Esophagus mucosa (tissue), 1 donor: Measurements from ENCODE around the gene TINAGL1. TPM values are rescaled to one million over a fixed set of nuclear protein-coding genes. Genes with fewer than 3 reads are reported as not detected.

ENCODE experiments used
- ATAC-seq: fragments of 200-7000 bp; cut with Tn5 transposase; one replicate; pipeline ENCODE4 v1.9.1; 2020
- total RNA-seq: library from RNA; stranded (reverse); gene quantifications from one replicate; pipeline ENCODE4 v1.2.4, GENCODE V29; 2023
- donor health status: DM: yes; HTN: yes; CAD: no.

Gene TINAGL1
- total RNA-seq, result 15.9 TPM

- peak; percentile 64 for ATAC-seq
Observed at GRCh38 chr1:31576201-31576669, at the start of gene TINAGL1. Gene TINAGL1, plus strand, starts transcription at chr1:31576515. Its CDS starts 634 bp downstream, at chr1:31577149.

DNA sequence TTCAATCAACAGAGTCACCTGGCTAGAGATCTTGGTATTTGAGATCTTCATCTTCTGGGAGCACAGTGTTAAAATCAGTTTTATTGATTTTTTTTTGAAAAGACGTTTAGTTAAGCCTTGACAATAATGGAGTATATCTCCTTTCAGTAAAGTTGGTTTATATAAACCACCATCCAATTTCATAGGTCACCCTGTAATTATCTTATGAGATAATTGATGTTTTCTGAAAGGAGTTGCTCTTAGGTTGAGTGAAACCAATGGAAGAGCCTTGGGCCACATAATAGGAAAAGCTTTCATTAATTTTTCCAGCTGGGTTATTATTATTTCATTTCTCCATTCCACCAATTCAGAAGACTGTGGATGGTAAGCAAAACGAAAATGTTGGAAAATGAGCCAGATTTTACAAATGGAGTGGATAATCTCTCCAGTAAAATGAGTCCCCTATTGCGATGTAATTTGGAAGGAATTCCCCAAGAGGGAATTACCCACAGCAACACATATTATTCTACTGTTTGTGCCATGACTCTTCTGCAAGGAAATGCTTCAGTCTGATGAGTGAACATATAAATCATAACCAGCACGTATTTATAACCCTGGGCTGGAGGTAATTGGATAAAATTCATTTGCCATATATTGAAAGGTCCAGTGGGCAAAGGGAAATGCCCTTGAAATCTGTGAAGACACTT lies 46.2 kb upstream of the TINAGL1 start:
- ATAC-seq, result no peak

DNA sequence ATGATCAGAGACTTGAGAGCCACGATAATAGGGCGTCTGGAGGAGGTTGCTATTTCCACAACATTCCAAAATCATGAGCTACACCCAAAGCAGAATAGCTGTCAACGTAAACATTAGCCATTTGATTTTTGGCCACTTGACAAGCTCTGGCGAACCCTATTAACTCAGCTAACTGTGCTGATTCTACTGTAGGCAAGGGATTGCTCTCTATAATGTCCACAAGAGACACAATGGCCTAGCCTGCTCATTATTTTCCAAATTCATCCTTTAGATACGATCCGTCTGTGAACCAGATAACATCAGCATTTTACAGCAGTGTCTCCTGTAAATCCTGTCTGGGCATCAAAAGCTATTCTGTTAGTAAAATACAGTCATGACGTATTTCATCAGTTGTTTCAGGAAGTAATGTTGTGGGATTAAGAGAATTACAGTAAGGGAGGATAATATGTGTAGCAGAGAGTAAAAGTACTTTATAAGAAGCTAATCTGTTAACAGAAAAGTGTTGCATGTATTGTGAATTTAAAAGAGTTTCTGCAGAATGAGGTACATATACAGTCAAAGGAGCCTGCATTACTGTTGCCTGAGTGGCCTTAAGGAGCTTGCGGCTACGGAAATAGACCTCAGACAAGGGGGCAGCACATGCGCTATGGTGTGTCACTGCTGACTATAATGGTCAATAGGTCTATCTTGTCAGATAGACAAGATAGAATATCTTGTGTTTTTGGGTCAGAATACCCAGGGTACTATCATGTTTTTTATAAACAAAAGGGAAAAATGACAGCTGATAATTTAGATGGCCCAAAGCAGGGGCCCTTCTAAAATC lies 44.9 kb upstream of the TINAGL1 start:
- ATAC-seq, result peak; percentile 62

DNA sequence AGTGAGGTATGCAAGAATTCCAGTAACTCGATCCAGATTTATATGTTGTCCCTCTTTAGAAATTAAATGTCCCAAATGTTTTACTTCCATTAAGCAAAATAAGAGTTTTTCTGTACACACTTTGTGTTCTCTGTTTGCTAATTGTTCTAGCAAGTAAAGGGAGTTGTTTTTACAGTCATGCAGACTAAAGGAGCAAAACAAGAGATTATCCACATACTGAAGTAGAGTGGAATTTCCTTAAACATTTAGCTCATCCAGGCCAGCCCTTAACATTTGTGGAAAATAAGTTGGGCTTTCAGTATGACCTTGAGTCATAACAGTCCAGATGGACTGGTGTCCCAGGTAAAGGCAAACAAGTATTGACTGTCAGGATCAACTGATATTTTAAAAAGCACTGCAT lies 44.1 kb upstream of the TINAGL1 start:
- no peak for ATAC-seq

- ATAC-seq, result no peak
Observed at GRCh38 chr1:31535561-31535960, 40.8 kb upstream of the TINAGL1 start.

DNA sequence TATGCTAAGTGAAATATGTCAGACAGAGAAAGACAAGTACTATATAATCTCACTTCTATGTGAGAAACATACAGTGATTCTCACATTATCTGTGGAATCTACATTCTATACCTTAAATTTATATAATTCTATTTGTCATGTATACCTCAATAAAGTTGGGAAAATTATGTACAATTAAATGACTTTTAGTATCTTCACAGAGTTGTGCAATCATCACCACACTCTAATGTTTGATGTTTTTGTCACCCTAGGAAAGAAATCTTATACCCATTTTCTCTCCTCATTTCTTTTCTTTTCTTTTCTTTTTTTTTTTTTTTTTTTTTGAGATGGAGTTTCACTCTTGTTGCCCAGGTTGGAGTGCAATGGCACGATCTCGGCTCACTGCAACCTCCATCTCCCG lies 37.0 kb upstream of the TINAGL1 start:
- no peak for ATAC-seq

DNA sequence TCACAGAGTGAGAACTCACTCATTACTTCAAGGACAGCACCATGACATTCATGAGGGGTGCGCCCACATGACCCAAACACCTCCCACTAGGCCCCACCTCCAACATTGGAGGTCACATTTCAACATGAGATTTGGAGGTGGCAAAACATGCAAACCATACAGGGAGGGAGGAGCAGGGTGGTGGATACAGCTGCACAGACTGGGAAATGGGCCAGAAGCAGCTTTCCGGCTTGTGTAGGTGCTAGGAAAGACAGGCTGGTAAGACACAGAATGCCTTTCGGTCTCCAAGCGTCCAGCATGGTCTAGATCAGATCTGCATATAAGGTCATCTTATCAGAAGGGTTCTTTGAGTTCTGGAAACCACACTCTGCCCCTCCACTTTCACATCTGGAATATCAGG lies 35.1 kb upstream of the TINAGL1 start:
- no peak for ATAC-seq

DNA sequence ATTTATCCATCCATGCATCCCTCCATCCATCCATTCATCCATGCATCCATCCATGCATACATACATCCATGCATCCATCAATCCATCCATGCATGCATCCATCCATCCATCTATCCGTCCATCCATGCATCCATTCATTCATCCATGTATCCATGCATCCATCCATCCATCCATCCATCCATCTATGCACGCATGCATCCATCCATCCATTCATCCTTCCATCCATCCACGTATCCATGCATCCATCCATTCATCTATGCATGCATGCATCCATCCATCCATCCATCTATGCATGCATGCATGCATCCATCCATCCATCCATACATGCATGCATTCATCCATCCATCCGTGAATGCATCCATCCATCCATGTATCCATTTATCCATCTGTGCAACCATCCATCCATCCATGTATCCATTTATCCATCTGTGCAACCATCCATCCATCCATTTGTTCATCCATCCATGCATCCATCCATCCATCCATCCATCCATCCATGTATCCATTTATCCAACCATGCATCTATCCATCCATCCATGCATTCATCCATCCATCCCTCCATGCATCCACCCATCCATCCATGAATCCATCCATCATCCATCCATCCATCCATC lies 30.3 kb upstream of the TINAGL1 start:
- ATAC-seq, result no peak

GRCh38 chr1:31548534-31548906 lies 27.8 kb upstream of the TINAGL1 start:
- ATAC-seq, result peak; percentile 49

- ATAC-seq, result peak; percentile 96
Observed at GRCh38 chr1:31548907-31549808, 27.2 kb upstream of the TINAGL1 start.

DNA sequence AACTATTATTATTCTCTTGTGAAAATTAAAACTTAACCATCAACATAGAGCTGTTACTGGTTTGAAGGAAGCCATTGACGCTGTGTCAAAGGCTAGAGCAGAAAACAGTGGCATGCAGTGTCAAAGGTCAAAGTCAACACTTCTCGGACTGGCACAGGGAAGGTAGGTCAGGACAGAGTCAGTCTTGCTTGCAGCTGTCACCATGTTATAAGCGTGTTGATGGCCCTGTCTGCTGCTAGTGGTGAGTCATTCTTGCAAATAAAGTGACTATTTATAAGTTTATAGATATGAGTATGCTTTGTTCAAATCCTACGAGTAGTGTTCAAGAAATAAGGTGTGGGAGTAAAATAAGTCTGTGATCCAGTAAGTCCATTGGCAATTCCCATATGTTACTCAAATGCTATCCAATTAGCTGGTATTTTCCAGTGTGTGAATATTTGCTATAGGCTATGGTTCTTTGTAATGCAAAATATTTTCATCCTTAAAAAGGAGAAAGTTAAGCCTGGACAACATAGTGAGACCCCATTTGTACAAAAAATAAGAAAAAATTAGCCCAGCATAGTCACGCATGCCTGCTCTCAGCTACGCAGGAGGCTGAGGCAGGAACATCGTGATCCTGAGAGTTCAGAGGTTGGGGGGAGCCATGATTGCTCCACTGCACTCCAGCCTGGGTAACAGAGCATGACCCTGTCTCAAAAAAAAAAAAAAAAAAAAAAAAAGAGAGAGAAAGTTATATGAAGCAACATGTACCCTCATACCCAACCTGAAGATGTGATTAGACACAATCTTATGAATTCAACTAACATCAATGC lies 26.3 kb upstream of the TINAGL1 start:
- ATAC-seq, result peak; percentile 54

GRCh38 chr1:31551208-31551607 lies 25.1 kb upstream of the TINAGL1 start:
- ATAC-seq, result no peak

DNA sequence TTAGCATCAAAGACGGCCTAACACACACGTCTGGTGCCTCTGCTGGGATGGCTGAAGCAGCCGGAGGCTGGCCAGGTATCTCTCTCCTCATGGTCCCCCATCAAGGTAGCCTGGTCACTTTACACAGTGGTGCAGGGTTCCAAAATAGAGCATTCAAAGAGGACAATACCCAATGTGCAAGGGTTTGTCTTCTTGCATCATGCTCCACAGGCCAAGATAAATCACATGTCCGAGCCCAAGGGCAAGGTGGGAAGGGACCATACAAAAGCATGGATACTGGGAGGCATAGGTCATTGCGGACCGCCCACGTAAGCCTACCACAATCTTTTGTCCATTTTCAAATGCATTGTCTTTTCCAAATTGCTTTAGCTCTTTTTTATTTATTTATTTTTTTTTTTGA lies 23.8 kb upstream of the TINAGL1 start:
- ATAC-seq, result no peak

DNA sequence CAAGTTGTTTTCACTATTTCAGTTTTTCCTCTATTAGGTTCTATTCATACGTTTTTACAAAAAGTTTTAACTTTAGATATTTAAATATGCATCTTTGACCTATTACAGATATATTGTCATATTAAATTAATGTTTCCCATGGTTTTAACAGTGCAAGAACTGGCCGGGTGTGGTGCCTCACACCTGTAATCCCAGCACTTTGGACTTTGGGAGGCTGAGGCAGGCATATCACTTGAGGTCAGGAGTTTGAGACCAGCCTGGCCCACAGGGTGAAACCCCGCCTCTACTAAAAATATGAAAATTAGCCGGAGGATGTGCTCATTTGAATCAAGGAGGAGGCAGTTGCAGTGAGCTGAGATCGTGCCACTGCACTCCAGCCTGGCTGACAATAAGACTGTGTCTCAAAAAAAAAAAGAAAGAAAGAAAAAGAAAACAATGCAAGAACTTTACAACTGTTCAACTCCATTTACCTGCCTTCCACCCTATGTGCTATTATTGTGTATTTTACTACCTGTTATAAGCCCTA lies 19.8 kb upstream of the TINAGL1 start:
- no peak for ATAC-seq

- no peak for ATAC-seq
Observed at GRCh38 chr1:31559715-31560114, 16.6 kb upstream of the TINAGL1 start.

- no peak for ATAC-seq
Observed at GRCh38 chr1:31560394-31560793, 15.9 kb upstream of the TINAGL1 start.

DNA sequence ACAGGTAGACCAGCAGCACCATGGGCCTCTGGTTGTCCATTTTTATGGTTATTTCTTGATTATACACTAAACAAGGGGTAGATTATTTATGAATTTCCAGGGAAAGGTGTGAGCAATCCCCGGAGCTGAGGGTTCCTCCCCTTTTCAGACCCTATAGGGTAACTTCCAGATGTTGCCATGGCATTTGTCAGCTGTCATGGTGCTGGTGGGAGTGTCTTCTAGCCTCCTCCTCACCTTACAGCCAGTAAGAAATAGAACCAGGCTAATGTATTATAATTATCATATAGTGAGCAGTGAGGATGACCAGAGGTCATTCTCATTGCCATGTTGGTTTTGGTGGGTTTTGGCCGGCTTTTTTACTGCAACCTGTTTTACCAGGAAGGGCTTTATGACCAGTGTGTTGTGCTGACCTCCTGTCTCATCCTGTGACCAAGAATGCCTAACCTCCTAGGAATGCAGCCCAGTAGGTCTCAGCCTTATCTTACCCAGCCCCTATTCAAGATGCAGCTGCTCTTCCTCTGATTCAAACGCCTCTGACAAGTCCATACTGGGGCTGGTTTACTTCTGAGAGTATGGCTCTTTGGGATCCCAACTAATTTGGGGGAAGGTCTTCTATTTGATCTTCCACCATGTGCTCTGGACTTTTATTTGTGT lies 13.5 kb upstream of the TINAGL1 start:
- ATAC-seq, result peak; percentile 65

- ATAC-seq, result no peak
Observed at GRCh38 chr1:31564606-31564989, 11.7 kb upstream of the TINAGL1 start.

- ATAC-seq, result no peak
Observed at GRCh38 chr1:31567956-31568570, 8.3 kb upstream of the TINAGL1 start.

DNA sequence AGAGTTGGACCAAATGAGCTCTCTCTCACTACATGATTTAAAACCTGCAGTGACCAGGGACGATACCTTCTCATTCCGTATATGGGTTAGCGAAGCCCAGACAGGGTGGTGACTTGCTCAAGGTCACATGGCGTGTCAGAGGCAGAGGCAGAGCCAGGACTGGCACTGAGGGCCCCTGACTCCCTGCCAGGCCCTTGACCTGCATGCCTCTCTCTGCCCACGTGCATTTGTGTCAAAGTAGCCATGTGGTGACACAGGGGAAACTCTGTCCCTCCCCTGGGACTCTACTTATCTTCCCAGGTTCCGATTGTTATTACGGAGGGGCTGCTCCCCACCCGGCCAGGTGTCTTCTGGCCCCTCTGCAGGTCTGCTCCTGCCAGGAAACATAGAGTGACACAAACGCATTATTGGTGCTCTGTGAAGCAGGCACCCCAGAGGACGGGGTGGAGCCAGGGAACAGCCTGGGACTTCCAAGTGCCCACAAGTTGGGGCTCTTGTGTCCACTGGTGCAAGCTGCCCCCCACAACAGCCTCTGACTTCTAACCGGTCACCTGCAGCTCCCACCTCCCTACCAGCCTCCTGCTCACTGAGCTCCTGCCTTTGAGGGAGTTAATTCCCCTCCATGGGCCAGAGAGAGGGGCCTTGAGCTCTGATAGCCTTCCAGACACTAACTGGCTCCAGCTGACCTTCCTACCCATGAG lies 7.3 kb upstream of the TINAGL1 start:
- no peak for ATAC-seq
